Measurements from ENCODE around the gene MTOR.
"Not testable (repeated sequence)": the region's sequence is repeated elsewhere in the genome, so short reads cannot be mapped to it uniquely, and the experiment has no call there.

MTOR gene

GRCh38 chr1:11176081-11176706 lies 86.2 kb downstream of the MTOR start:
- no peak for TF ChIP-seq PAX5 (IDR thresholded peaks at IDR 0.05; ENCODE audit: insufficient read depth, low read length, severe bottlenecking)
- no peak for TF ChIP-seq POU2F2 (IDR thresholded peaks at IDR 0.05; ENCODE audit: low read depth, low read length)
- TF ChIP-seq TAF1 (IDR thresholded peaks at IDR 0.05; ENCODE audit: low read depth, low read length) = no peak
- TF ChIP-seq POLR2A (IDR thresholded peaks at IDR 0.05; ENCODE audit: low read depth, low read length) = no peak
- TF ChIP-seq SPI1 (IDR thresholded peaks at IDR 0.05; ENCODE audit: low read depth, low read length) = no peak
- no peak for TF ChIP-seq POLR2AphosphoS5 (IDR thresholded peaks at IDR 0.05; ENCODE audit: low read depth, low read length)
- DNase-seq (ENCODE audit: insufficient read length, low spot score) (no peak), FAIRE-seq (no peak)

GRCh38 chr1:11175461-11175860 lies 86.9 kb downstream of the MTOR start:
- no peak for DNase-seq (ENCODE audit: insufficient read length, low spot score)
- FAIRE-seq = no peak
- TF ChIP-seq PAX5 (IDR thresholded peaks at IDR 0.05; ENCODE audit: insufficient read depth, low read length, severe bottlenecking) (no peak), TAF1 (IDR thresholded peaks at IDR 0.05; ENCODE audit: low read depth, low read length) (no peak), SPI1 (IDR thresholded peaks at IDR 0.05; ENCODE audit: low read depth, low read length) (no peak), POLR2A (IDR thresholded peaks at IDR 0.05; ENCODE audit: low read depth, low read length) (no peak), POU2F2 (IDR thresholded peaks at IDR 0.05; ENCODE audit: low read depth, low read length) (no peak), POLR2AphosphoS5 (IDR thresholded peaks at IDR 0.05; ENCODE audit: low read depth, low read length) (no peak)

GRCh38 chr1:11174261-11174942 lies 87.9 kb downstream of the MTOR start:
- TF ChIP-seq POU2F2 (IDR thresholded peaks at IDR 0.05; ENCODE audit: low read depth, low read length) = no peak
- TF ChIP-seq SPI1 (IDR thresholded peaks at IDR 0.05; ENCODE audit: low read depth, low read length) = no peak
- no peak for TF ChIP-seq POLR2AphosphoS5 (IDR thresholded peaks at IDR 0.05; ENCODE audit: low read depth, low read length)
- no peak for TF ChIP-seq POLR2A (IDR thresholded peaks at IDR 0.05; ENCODE audit: low read depth, low read length)
- no peak for TF ChIP-seq PAX5 (IDR thresholded peaks at IDR 0.05; ENCODE audit: insufficient read depth, low read length, severe bottlenecking)
- no peak for TF ChIP-seq TAF1 (IDR thresholded peaks at IDR 0.05; ENCODE audit: low read depth, low read length)
- FAIRE-seq (no peak), DNase-seq (ENCODE audit: insufficient read length, low spot score) (no peak)

GRCh38 chr1:11170102-11170501 lies 92.2 kb downstream of the MTOR start:
- DNase-seq (ENCODE audit: insufficient read length, low spot score) (no peak), FAIRE-seq (no peak)
- no peak for TF ChIP-seq POLR2AphosphoS5 (IDR thresholded peaks at IDR 0.05; ENCODE audit: low read depth, low read length)
- no peak for TF ChIP-seq SPI1 (IDR thresholded peaks at IDR 0.05; ENCODE audit: low read depth, low read length)
- no peak for TF ChIP-seq POLR2A (IDR thresholded peaks at IDR 0.05; ENCODE audit: low read depth, low read length)
- no peak for TF ChIP-seq POU2F2 (IDR thresholded peaks at IDR 0.05; ENCODE audit: low read depth, low read length)
- no peak for TF ChIP-seq TAF1 (IDR thresholded peaks at IDR 0.05; ENCODE audit: low read depth, low read length)
- TF ChIP-seq PAX5 (IDR thresholded peaks at IDR 0.05; ENCODE audit: insufficient read depth, low read length, severe bottlenecking) = no peak

GRCh38 chr1:11169202-11169601 lies 93.1 kb downstream of the MTOR start:
- no peak for DNase-seq (ENCODE audit: insufficient read length, low spot score)
- no peak for FAIRE-seq
- no peak for TF ChIP-seq POLR2A (IDR thresholded peaks at IDR 0.05; ENCODE audit: low read depth, low read length)
- no peak for TF ChIP-seq TAF1 (IDR thresholded peaks at IDR 0.05; ENCODE audit: low read depth, low read length)
- TF ChIP-seq POLR2AphosphoS5 (IDR thresholded peaks at IDR 0.05; ENCODE audit: low read depth, low read length) = no peak
- TF ChIP-seq POU2F2 (IDR thresholded peaks at IDR 0.05; ENCODE audit: low read depth, low read length) = no peak
- no peak for TF ChIP-seq PAX5 (IDR thresholded peaks at IDR 0.05; ENCODE audit: insufficient read depth, low read length, severe bottlenecking)
- no peak for TF ChIP-seq SPI1 (IDR thresholded peaks at IDR 0.05; ENCODE audit: low read depth, low read length)

- DNase-seq (ENCODE audit: insufficient read length, low spot score) = no peak
- FAIRE-seq = no peak
- TF ChIP-seq SPI1 (IDR thresholded peaks at IDR 0.05; ENCODE audit: low read depth, low read length) (no peak), POLR2AphosphoS5 (IDR thresholded peaks at IDR 0.05; ENCODE audit: low read depth, low read length) (no peak), POU2F2 (IDR thresholded peaks at IDR 0.05; ENCODE audit: low read depth, low read length) (no peak), TAF1 (IDR thresholded peaks at IDR 0.05; ENCODE audit: low read depth, low read length) (no peak), PAX5 (IDR thresholded peaks at IDR 0.05; ENCODE audit: insufficient read depth, low read length, severe bottlenecking) (no peak), POLR2A (IDR thresholded peaks at IDR 0.05; ENCODE audit: low read depth, low read length) (no peak)
Measured at GRCh38 chr1:11168731-11169130, 93.6 kb downstream of the MTOR start.

- not testable (repeated sequence) for FAIRE-seq
Measured at GRCh38 chr1:11166744-11167143, 95.6 kb downstream of the MTOR start.

GRCh38 chr1:11162752-11163151 lies 99.6 kb downstream of the MTOR start:
- not testable (repeated sequence) for FAIRE-seq; DNase-seq (ENCODE audit: insufficient read length, low spot score)

More at GRCh38 chr1:11166744-11167143, 95.6 kb downstream of the MTOR start:
- not testable (repeated sequence) for DNase-seq (ENCODE audit: insufficient read length, low spot score)

- no peak for FAIRE-seq
- no peak for TF ChIP-seq POU2F2 (IDR thresholded peaks at IDR 0.05; ENCODE audit: low read depth, low read length)
- TF ChIP-seq TAF1 (IDR thresholded peaks at IDR 0.05; ENCODE audit: low read depth, low read length) = no peak
- TF ChIP-seq PAX5 (IDR thresholded peaks at IDR 0.05; ENCODE audit: insufficient read depth, low read length, severe bottlenecking) = no peak
- DNase-seq (ENCODE audit: insufficient read length, low spot score) = no peak
Measured at GRCh38 chr1:11158720-11159321, 103.5 kb downstream of the MTOR start.

GRCh38 chr1:11158291-11158690 lies 104.1 kb downstream of the MTOR start:
- TF ChIP-seq SPI1 (IDR thresholded peaks at IDR 0.05; ENCODE audit: low read depth, low read length) = no peak
- no peak for TF ChIP-seq PAX5 (IDR thresholded peaks at IDR 0.05; ENCODE audit: insufficient read depth, low read length, severe bottlenecking)
- TF ChIP-seq POLR2A (IDR thresholded peaks at IDR 0.05; ENCODE audit: low read depth, low read length) = no peak
- TF ChIP-seq POLR2AphosphoS5 (IDR thresholded peaks at IDR 0.05; ENCODE audit: low read depth, low read length) = no peak
- TF ChIP-seq POU2F2 (IDR thresholded peaks at IDR 0.05; ENCODE audit: low read depth, low read length) = no peak
- no peak for TF ChIP-seq TAF1 (IDR thresholded peaks at IDR 0.05; ENCODE audit: low read depth, low read length)
- FAIRE-seq (no peak), DNase-seq (ENCODE audit: insufficient read length, low spot score) (no peak)
